HEK293 (cell line): ENCODE results near the gene FBXW11.

Experiments used
- CTCF ChIA-PET: fragments of 350-600 bp; formaldehyde crosslinking; extraction: SDS; loops from one replicate; lab custom pipeline; 2021; ENCODE audit warnings: antibody characterized with exemption; lab: Yijun Ruan, JAX
- POLR2A ChIA-PET: fragments of 300-600 bp; formaldehyde crosslinking; extraction: SDS; loops from one replicate; lab custom pipeline; 2020; ENCODE audit warnings: antibody characterized with exemption, inconsistent platforms; lab: Yijun Ruan, JAX
- H3K27ac ChIP-seq: fragments of 200-500 bp; sonication (Bioruptor generic); 2 replicates; pipeline ENCODE4 v1.5.1; 2014; ENCODE audit warnings: low read depth, low read length, control low read depth, inconsistent platforms; ENCODE audit errors: extremely low read depth
- H3K36me3 ChIP-seq, 2 experiments: fragments of 200-500 bp in 1 of 2; sonication (Bioruptor generic) in 1 of 2; 1 replicate in 1 of 2; 2 replicates in 1 of 2; pipeline ENCODE4 v1.5.1; 2014 to 2017; ENCODE audit warnings: inconsistent platforms in 2 of 2, low read length in 2 of 2; ENCODE audit not compliant: control insufficient read depth in 2 of 2, insufficient read depth in 1 of 2
- H3K4me1 ChIP-seq: fragments of 200-500 bp; sonication (Bioruptor generic); 2 replicates; pipeline ENCODE4 v1.5.1; 2014; ENCODE audit warnings: mild to moderate bottlenecking, low read length, inconsistent platforms; ENCODE audit not compliant: control insufficient read depth, insufficient read depth
- H3K4me3 ChIP-seq: 2 replicates; pipeline ENCODE4 v1.5.1; 2011; ENCODE audit warnings: low read depth, mild to moderate bottlenecking, control low read depth, low read length, moderate library complexity
- H3K9me3 ChIP-seq: fragments of 200-500 bp; sonication (Bioruptor generic); 2 replicates; pipeline ENCODE4 v1.5.1; 2014; ENCODE audit warnings: low read depth, low read length, inconsistent platforms; ENCODE audit not compliant: control insufficient read depth, insufficient read depth
- EGR2 ChIP-seq: fragments of 450-650 bp; formaldehyde crosslinking; IDR thresholded peaks from 2 replicates; pipeline ENCODE4 v1.5.1; 2016; ENCODE audit warnings: low read depth, missing biosample characterization, missing genetic modification characterization
- KLF8 ChIP-seq: fragments of 450-650 bp; formaldehyde crosslinking; IDR thresholded peaks from 2 replicates; pipeline ENCODE4 v1.5.1; 2016; ENCODE audit warnings: missing biosample characterization, missing genetic modification characterization
- KLF9 ChIP-seq: fragments of 450-650 bp; formaldehyde crosslinking; IDR thresholded peaks from 2 replicates; pipeline ENCODE4 v1.5.1; 2016; ENCODE audit warnings: missing biosample characterization, missing genetic modification characterization, low read depth
- MYNN ChIP-seq: fragments of 450-650 bp; formaldehyde crosslinking; IDR thresholded peaks from 2 replicates; pipeline ENCODE4 v1.5.1; 2016; ENCODE audit warnings: missing biosample characterization, missing genetic modification characterization, borderline replicate concordance
- ZBTB8A ChIP-seq: fragments of 450-650 bp; formaldehyde crosslinking; IDR thresholded peaks from 2 replicates; pipeline ENCODE4 v1.5.1; 2016; ENCODE audit warnings: missing biosample characterization, missing genetic modification characterization
- ZNF133 ChIP-seq: fragments of 450-650 bp; formaldehyde crosslinking; IDR thresholded peaks from 2 replicates; pipeline ENCODE4 v1.5.1; 2016; ENCODE audit warnings: missing biosample characterization, missing genetic modification characterization
- ZNF184 ChIP-seq: fragments of 450-650 bp; IDR thresholded peaks from 2 replicates; pipeline ENCODE4 v1.5.1; 2018; ENCODE audit warnings: missing biosample characterization, mild to moderate bottlenecking, missing genetic modification characterization
- ZNF239 ChIP-seq: fragments of 450-650 bp; formaldehyde crosslinking; IDR thresholded peaks from 2 replicates; pipeline ENCODE4 v1.5.1; 2016; ENCODE audit warnings: missing biosample characterization, missing genetic modification characterization
- ZNF37A ChIP-seq: fragments of 450-650 bp; IDR thresholded peaks from 2 replicates; pipeline ENCODE4 v1.5.1; 2018; ENCODE audit warnings: missing biosample characterization, missing genetic modification characterization
- ZNF510 ChIP-seq: fragments of 450-650 bp; formaldehyde crosslinking; IDR thresholded peaks from 2 replicates; pipeline ENCODE4 v1.5.1; 2018; ENCODE audit warnings: mild to moderate bottlenecking, missing genetic modification characterization, missing biosample characterization; ENCODE audit not compliant: insufficient replicate concordance
- ZNF571 ChIP-seq: fragments of 450-650 bp; formaldehyde crosslinking; IDR thresholded peaks from 2 replicates; pipeline ENCODE4 v1.5.0; 2017; ENCODE audit warnings: missing biosample characterization, missing genetic modification characterization
- ZNF626 ChIP-seq: fragments of 450-650 bp; sonication (Bioruptor Pico); formaldehyde crosslinking; IDR thresholded peaks from 2 replicates; pipeline ENCODE4 v1.5.1; 2018; ENCODE audit warnings: missing biosample characterization, missing genetic modification characterization, inconsistent platforms
- ZNF664 ChIP-seq: fragments of 450-650 bp; formaldehyde crosslinking; IDR thresholded peaks from 2 replicates; pipeline ENCODE4 v1.5.1; 2016; ENCODE audit warnings: missing biosample characterization, missing genetic modification characterization
- ZNF785 ChIP-seq: fragments of 450-650 bp; formaldehyde crosslinking; IDR thresholded peaks from 2 replicates; pipeline ENCODE4 v1.5.1; 2016; ENCODE audit warnings: missing biosample characterization, missing genetic modification characterization
- ZNF843 ChIP-seq: fragments of 450-650 bp; formaldehyde crosslinking; IDR thresholded peaks from 2 replicates; pipeline ENCODE4 v1.5.1; 2016; ENCODE audit warnings: missing biosample characterization, missing genetic modification characterization
- TF ChIP-seq, protein P1 (sequence below): fragments of 450-650 bp; formaldehyde crosslinking; IDR thresholded peaks from 2 replicates; pipeline ENCODE4 v1.5.1; 2017; ENCODE audit warnings: missing biosample characterization, missing genetic modification characterization
- TF ChIP-seq, protein P2 (sequence below): fragments of 450-650 bp; formaldehyde crosslinking; IDR thresholded peaks from 2 replicates; pipeline ENCODE4 v1.5.1; 2016; ENCODE audit warnings: missing biosample characterization, missing genetic modification characterization
- TF ChIP-seq, protein P3 (sequence below): fragments of 450-650 bp; formaldehyde crosslinking; IDR thresholded peaks from 2 replicates; pipeline ENCODE4 v1.5.1; 2016; ENCODE audit warnings: missing biosample characterization, missing genetic modification characterization
- TF ChIP-seq, protein P4 (sequence below): fragments of 450-650 bp; formaldehyde crosslinking; IDR thresholded peaks from 2 replicates; pipeline ENCODE4 v1.5.1; 2016; ENCODE audit warnings: missing biosample characterization, missing genetic modification characterization

Gene FBXW11

DNA sequence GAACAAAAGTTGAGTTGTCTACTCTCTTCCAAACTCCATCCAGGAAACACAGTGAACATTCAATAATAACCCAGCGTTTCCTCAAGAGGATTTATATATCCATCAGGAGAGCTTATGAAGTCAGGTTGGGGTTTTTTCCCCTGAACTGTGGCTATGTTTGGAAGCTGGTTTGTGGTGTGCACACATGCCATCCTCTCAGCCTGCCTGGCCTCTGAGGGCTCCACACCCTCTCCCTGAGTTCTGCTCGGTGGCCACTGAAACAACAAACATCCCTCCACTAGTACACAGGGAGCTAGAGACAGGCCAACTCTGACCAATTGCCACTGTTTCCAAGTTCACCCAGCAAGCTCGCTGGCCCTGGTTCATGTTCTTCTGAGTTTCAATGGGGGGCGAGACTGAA is 185.2 kb downstream of the FBXW11 start:
- Histone ChIP-seq H3K36me3 (no peaks in the 10 kb centered on the region), H3K27ac (no peak overlapping the region), H3K4me1 (0 out of 2 replicates have a peak, but pooled peaks cover 5% of the 10 kb centered on the region), H3K4me3 (no peak overlapping the region), H3K9me3 (no peaks in the 10 kb centered on the region)
- ChIA-PET CTCF (no interaction called here), POLR2A (interaction anchor here (0.7 kb wide), 1 partner anchor 51 kb away, joined by 3 read pairs; no protein-coding TSS in a partner anchor)
- TF ChIP-seq ZNF510 (tag by site-specific recombination), result no peak
- TF ChIP-seq KLF8 (tag by site-specific recombination), result no peak
- TF ChIP-seq, protein P1, sequence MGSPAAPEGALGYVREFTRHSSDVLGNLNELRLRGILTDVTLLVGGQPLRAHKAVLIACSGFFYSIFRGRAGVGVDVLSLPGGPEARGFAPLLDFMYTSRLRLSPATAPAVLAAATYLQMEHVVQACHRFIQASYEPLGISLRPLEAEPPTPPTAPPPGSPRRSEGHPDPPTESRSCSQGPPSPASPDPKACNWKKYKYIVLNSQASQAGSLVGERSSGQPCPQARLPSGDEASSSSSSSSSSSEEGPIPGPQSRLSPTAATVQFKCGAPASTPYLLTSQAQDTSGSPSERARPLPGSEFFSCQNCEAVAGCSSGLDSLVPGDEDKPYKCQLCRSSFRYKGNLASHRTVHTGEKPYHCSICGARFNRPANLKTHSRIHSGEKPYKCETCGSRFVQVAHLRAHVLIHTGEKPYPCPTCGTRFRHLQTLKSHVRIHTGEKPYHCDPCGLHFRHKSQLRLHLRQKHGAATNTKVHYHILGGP (tag by site-specific recombination), result no peak
- TF ChIP-seq ZNF626 (tag by site-specific recombination), result no peak
- TF ChIP-seq EGR2 (tag by site-specific recombination), result no peak
- TF ChIP-seq KLF9 (tag by site-specific recombination), result no peak
- TF ChIP-seq ZNF843 (tag by site-specific recombination), result no peak
- TF ChIP-seq ZBTB8A, result no peak
- no peak for TF ChIP-seq ZNF37A (tag by site-specific recombination)
- TF ChIP-seq ZNF133 (tag by site-specific recombination), result no peak
- no peak for TF ChIP-seq ZNF785
- TF ChIP-seq, protein P2, sequence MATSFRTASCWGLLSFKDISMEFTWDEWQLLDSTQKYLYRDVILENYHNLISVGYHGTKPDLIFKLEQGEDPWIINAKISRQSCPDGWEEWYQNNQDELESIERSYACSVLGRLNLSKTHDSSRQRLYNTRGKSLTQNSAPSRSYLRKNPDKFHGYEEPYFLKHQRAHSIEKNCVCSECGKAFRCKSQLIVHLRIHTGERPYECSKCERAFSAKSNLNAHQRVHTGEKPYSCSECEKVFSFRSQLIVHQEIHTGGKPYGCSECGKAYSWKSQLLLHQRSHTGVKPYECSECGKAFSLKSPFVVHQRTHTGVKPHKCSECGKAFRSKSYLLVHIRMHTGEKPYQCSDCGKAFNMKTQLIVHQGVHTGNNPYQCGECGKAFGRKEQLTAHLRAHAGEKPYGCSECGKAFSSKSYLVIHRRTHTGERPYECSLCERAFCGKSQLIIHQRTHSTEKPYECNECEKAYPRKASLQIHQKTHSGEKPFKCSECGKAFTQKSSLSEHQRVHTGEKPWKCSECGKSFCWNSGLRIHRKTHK (tag by site-specific recombination), result no peak
- no peak for TF ChIP-seq ZNF664 (tag by site-specific recombination)
- no peak for TF ChIP-seq ZNF239 (tag by site-specific recombination)

GRCh38 chr5:171820561-171820960 is 185.9 kb downstream of the FBXW11 start:
- no peaks in the 10 kb centered on the region for H3K9me3 ChIP-seq
- CTCF ChIA-PET, result no interaction called here
- POLR2A ChIA-PET, result interaction anchor here (0.6 kb wide), 1 partner anchor 14 kb away, joined by 3 read pairs; no protein-coding TSS in a partner anchor
- H3K27ac ChIP-seq, result no peak overlapping the region
- H3K36me3 ChIP-seq, result no peaks in the 10 kb centered on the region
- no peaks in the 10 kb centered on the region for H3K4me1 ChIP-seq
- TF ChIP-seq MYNN (tag by site-specific recombination), result no peak
- TF ChIP-seq ZNF571 (tag by site-specific recombination), result no peak
- TF ChIP-seq, protein P3, sequence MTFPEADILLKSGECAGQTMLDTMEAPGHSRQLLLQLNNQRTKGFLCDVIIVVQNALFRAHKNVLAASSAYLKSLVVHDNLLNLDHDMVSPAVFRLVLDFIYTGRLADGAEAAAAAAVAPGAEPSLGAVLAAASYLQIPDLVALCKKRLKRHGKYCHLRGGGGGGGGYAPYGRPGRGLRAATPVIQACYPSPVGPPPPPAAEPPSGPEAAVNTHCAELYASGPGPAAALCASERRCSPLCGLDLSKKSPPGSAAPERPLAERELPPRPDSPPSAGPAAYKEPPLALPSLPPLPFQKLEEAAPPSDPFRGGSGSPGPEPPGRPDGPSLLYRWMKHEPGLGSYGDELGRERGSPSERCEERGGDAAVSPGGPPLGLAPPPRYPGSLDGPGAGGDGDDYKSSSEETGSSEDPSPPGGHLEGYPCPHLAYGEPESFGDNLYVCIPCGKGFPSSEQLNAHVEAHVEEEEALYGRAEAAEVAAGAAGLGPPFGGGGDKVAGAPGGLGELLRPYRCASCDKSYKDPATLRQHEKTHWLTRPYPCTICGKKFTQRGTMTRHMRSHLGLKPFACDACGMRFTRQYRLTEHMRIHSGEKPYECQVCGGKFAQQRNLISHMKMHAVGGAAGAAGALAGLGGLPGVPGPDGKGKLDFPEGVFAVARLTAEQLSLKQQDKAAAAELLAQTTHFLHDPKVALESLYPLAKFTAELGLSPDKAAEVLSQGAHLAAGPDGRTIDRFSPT, result no peak
- TF ChIP-seq, protein P4, sequence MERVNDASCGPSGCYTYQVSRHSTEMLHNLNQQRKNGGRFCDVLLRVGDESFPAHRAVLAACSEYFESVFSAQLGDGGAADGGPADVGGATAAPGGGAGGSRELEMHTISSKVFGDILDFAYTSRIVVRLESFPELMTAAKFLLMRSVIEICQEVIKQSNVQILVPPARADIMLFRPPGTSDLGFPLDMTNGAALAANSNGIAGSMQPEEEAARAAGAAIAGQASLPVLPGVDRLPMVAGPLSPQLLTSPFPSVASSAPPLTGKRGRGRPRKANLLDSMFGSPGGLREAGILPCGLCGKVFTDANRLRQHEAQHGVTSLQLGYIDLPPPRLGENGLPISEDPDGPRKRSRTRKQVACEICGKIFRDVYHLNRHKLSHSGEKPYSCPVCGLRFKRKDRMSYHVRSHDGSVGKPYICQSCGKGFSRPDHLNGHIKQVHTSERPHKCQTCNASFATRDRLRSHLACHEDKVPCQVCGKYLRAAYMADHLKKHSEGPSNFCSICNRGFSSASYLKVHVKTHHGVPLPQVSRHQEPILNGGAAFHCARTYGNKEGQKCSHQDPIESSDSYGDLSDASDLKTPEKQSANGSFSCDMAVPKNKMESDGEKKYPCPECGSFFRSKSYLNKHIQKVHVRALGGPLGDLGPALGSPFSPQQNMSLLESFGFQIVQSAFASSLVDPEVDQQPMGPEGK (tag by site-specific recombination), result no peak
- TF ChIP-seq, protein P2 (tag by site-specific recombination), result no peak
- TF ChIP-seq ZNF184 (tag by site-specific recombination), result no peak
- TF ChIP-seq, all 188 proteins: peak for 0
- no peak overlapping the region for H3K4me3 ChIP-seq
